ENCODE measurements around the gene PKHD1. TPM values are rescaled to one million over a fixed set of nuclear protein-coding genes. Genes with fewer than 3 reads are reported as not detected.

Gene PKHD1
- total RNA-seq, 1 experiment from 2014 or later: 0.09 TPM

- no peaks in the 10 kb centered on the region for H3K79me1 ChIP-seq (ENCODE audit: insufficient read depth, low read depth, low read length, poor library complexity, severe bottlenecking)
These were observed 439.2 kb downstream of the PKHD1 start for GRCh38 chr6:51648236-51648635.

More at GRCh38 chr6:51648236-51648635, 439.2 kb downstream of the PKHD1 start:
- Histone ChIP-seq H3K23me2 (ENCODE audit: insufficient read length, low read depth, low read length, poor library complexity, severe bottlenecking) (no peaks in the 10 kb centered on the region), H3T11ph (ENCODE audit: low read length) (no peak overlapping the region), H2BK5ac (ENCODE audit: insufficient read length, low read length) (no peak overlapping the region), H2AFZ (ENCODE audit: low read length) (no peak overlapping the region), H2BK20ac (ENCODE audit: low read depth, low read length, poor library complexity, severe bottlenecking) (no peak overlapping the region), H4K5ac (ENCODE audit: insufficient read length, low read depth, low read length) (no peak overlapping the region), H3K27me3 (ENCODE audit: insufficient read depth, low read length) (no peaks in the 10 kb centered on the region), H3K4me2 (ENCODE audit: insufficient read depth, insufficient read length, low read length) (no peak overlapping the region), H3K79me2 (ENCODE audit: insufficient read depth, low read length) (no peaks in the 10 kb centered on the region), H3K18ac (ENCODE audit: insufficient read length, low read depth, low read length) (no peak overlapping the region), H3K14ac (ENCODE audit: insufficient read depth, low read length) (no peak overlapping the region), H4K8ac (replicated peaks; ENCODE audit: insufficient read length, low read depth, low read length) (no peak overlapping the region), H2BK120ac (ENCODE audit: low read depth, low read length, poor library complexity, severe bottlenecking) (no peak overlapping the region), H2AK5ac (ENCODE audit: insufficient read length, low read length) (no peak overlapping the region), H3K4ac (ENCODE audit: low read depth, low read length) (no peak overlapping the region), H2BK12ac (ENCODE audit: insufficient read length, low read depth, low read length) (no peak overlapping the region), H3K9me3 (ENCODE audit: control insufficient read depth, low read depth, low read length) (no peaks in the 10 kb centered on the region), H3K9ac (ENCODE audit: extremely low read depth, insufficient read length, low read length) (no peak overlapping the region), H3K4me1 (ENCODE audit: insufficient read depth, low read length) (no peaks in the 10 kb centered on the region), H3K23ac (ENCODE audit: insufficient read length, low read depth, low read length) (no peak overlapping the region), H3K56ac (ENCODE audit: insufficient read length, low read depth, low read length) (no peak overlapping the region), H4K20me1 (ENCODE audit: control insufficient read depth, insufficient read depth, insufficient read length) (no peaks in the 10 kb centered on the region), H3K27ac (ENCODE audit: insufficient read length, low read depth, low read length) (no peak overlapping the region), H4K91ac (ENCODE audit: insufficient read length, low read depth, low read length) (no peak overlapping the region), H2BK15ac (ENCODE audit: low read depth, low read length) (no peak overlapping the region)
- TF ChIP-seq CTCF (conservative IDR thresholded peaks at IDR 0.05): no peak
- no peak overlapping the region for H3K4me3 Mint-ChIP-seq
- H3K4me1 Mint-ChIP-seq: no peaks in the 10 kb centered on the region
- 0 out of 2 replicates have a peak, but pooled peaks cover 2% of the 10 kb centered on the region for H3K27me3 Mint-ChIP-seq (ENCODE audit: low read depth)
- DNase-seq: no peak
- H3K27ac Mint-ChIP-seq: no peak overlapping the region; a peak in 1 of 7 replicates
- no peaks in the 10 kb centered on the region for H3K9me3 Mint-ChIP-seq
- no peaks in the 10 kb centered on the region for H3K36me3 Mint-ChIP-seq (ENCODE audit: insufficient read depth in 1 of 3, low read depth in 3 of 3)
